H1 (cell line): ENCODE measurements around the gene CEP104. TPM values are rescaled to one million over a fixed set of nuclear protein-coding genes. Genes with fewer than 3 reads are reported as not detected.

Experiments used
- CTCF ChIA-PET: fragments of 300-600 bp; sonication (Branson Sonifier 250); formaldehyde crosslinking; loops from one replicate; lab custom pipeline; 2021; ENCODE audit not compliant: partially characterized antibody; lab: Charles Lee
- POLR2A ChIA-PET: fragments of 300-600 bp; sonication (Branson Sonifier 250); formaldehyde crosslinking; loops from one replicate; lab custom pipeline; 2021; ENCODE audit warnings: inconsistent platforms; ENCODE audit not compliant: partially characterized antibody; lab: Charles Lee
- DNase-seq, 2 experiments: peaks; one replicate each; pipeline versions ENCODE4 v3.0.0 to v3.0.0-alpha.2; 2010 to 2022; ENCODE audit warnings: low spot score in 2 of 2, low read depth in 1 of 2, mixed read lengths in 1 of 2
- FAIRE-seq: peaks from 2 replicates; lab custom pipeline; 2011; peaks lifted over from hg19 to GRCh38; lab: Jason Lieb, UNC
- H2AFZ ChIP-seq: 2 replicates; pipeline ENCODE4 v1.8.1; 2012; ENCODE audit warnings: low read length, inconsistent platforms
- H2AK5ac ChIP-seq: 2 replicates; pipeline ENCODE4 v1.6.1; 2013; ENCODE audit warnings: low read depth, low read length
- H2BK120ac ChIP-seq: replicated peaks from 2 replicates; pipeline ENCODE3; 2013; ENCODE audit warnings: low read depth, low read length, inconsistent platforms
- H2BK12ac ChIP-seq: 2 replicates; pipeline ENCODE4 v1.6.1; 2013; ENCODE audit warnings: low read depth, low read length
- H2BK15ac ChIP-seq: 2 replicates; pipeline ENCODE4 v1.6.1; 2013; ENCODE audit warnings: low read length
- H2BK20ac ChIP-seq: 2 replicates; pipeline ENCODE4 v1.6.1; 2013; ENCODE audit warnings: low read length
- H2BK5ac ChIP-seq: 2 replicates; pipeline ENCODE4 v1.6.1; 2013; ENCODE audit warnings: low read depth, low read length
- H3K14ac ChIP-seq: 2 replicates; pipeline ENCODE4 v1.6.1; 2013; ENCODE audit warnings: inconsistent platforms; ENCODE audit not compliant: insufficient read length
- H3K18ac ChIP-seq: 2 replicates; pipeline ENCODE4 v1.6.1; 2013; ENCODE audit warnings: low read length; ENCODE audit errors: extremely low read depth
- H3K23ac ChIP-seq: 2 replicates; pipeline ENCODE4 v1.6.1; 2013; ENCODE audit warnings: inconsistent platforms; ENCODE audit not compliant: insufficient read length
- H3K23me2 ChIP-seq: 2 replicates; pipeline ENCODE4 v1.6.1; 2013; ENCODE audit warnings: low read depth, low read length
- H3K27ac ChIP-seq: 2 replicates; pipeline ENCODE4 v1.6.1; 2011; ENCODE audit warnings: low read depth, low read length, inconsistent platforms
- H3K27me3 ChIP-seq, 4 experiments: replicated peaks in 1 of 4; 1 replicate in 1 of 4; 2 replicates in 3 of 4; pipeline versions ENCODE4 v1.6.1 to v1.8.1; 2011 to 2013; ENCODE audit warnings: low read length in 3 of 4, mild to moderate bottlenecking in 3 of 4, inconsistent platforms in 2 of 4, mixed read lengths in 2 of 4, moderate library complexity in 1 of 4; ENCODE audit not compliant: control insufficient read depth in 3 of 4, insufficient read depth in 3 of 4; ENCODE audit errors: extremely low read depth in 1 of 4
- H3K36me3 ChIP-seq, 4 experiments: 2 replicates each; pipeline versions ENCODE4 v1.6.1 to v1.8.1; 2011 to 2013; ENCODE audit warnings: mild to moderate bottlenecking in 4 of 4, low read length in 3 of 4, moderate library complexity in 2 of 4, control low read depth in 1 of 4, inconsistent platforms in 1 of 4; ENCODE audit not compliant: insufficient read depth in 4 of 4, control insufficient read depth in 2 of 4
- H3K4ac ChIP-seq: replicated peaks from 2 replicates; pipeline ENCODE3; 2013; ENCODE audit warnings: low read length, low read depth, mixed read lengths, inconsistent platforms; ENCODE audit not compliant: insufficient read length
- H3K4me1 ChIP-seq, 4 experiments: replicated peaks in 1 of 4; 1 replicate in 1 of 4; 2 replicates in 3 of 4; pipeline versions ENCODE4 v1.6.1 to v1.8.1; 2011 to 2013; ENCODE audit warnings: low read length in 3 of 4, inconsistent platforms in 2 of 4, mixed read lengths in 1 of 4; ENCODE audit not compliant: insufficient read depth in 4 of 4, control insufficient read depth in 3 of 4
- H3K4me2 ChIP-seq, 2 experiments: 2 replicates each; pipeline versions ENCODE4 v1.6.1 to v1.8.1; 2011 to 2013; ENCODE audit warnings: low read depth in 2 of 2, low read length in 2 of 2, control low read depth in 1 of 2, inconsistent platforms in 1 of 2, mild to moderate bottlenecking in 1 of 2; ENCODE audit not compliant: insufficient read depth in 1 of 2
- H3K4me3 ChIP-seq, 4 experiments: fragments of 200-600, 300-600 bp in 1 of 4; sonication (generic), shearing (Covaris generic), sonication (Bioruptor Twin) in 1 of 4; 2 replicates each; pipeline versions ENCODE4 v1.5.1 to v1.8.1; 2011 to 2016; ENCODE audit warnings: low read length in 4 of 4, low read depth in 3 of 4, control low read depth in 2 of 4, inconsistent platforms in 2 of 4, mild to moderate bottlenecking in 2 of 4, mixed read lengths in 1 of 4, moderate library complexity in 1 of 4; ENCODE audit not compliant: insufficient read depth in 2 of 4; ENCODE audit errors: extremely low read depth in 1 of 4
- H3K56ac ChIP-seq: replicated peaks from 2 replicates; pipeline ENCODE3; 2013; ENCODE audit warnings: low read depth, mild to moderate bottlenecking, mixed read lengths, low read length, inconsistent platforms; ENCODE audit not compliant: insufficient read length
- H3K79me1 ChIP-seq: 2 replicates; pipeline ENCODE4 v1.6.1; 2013; ENCODE audit warnings: low read depth, low read length, control low read depth
- H3K79me2 ChIP-seq, 2 experiments: 2 replicates each; pipeline versions ENCODE4 v1.6.1 to v1.8.1; 2012 to 2013; ENCODE audit warnings: low read length in 2 of 2, mild to moderate bottlenecking in 2 of 2, inconsistent platforms in 1 of 2; ENCODE audit not compliant: insufficient read depth in 2 of 2, control insufficient read depth in 1 of 2
- H3K9ac ChIP-seq, 4 experiments: replicated peaks in 1 of 4; 1 replicate in 1 of 4; 2 replicates in 3 of 4; pipeline versions ENCODE4 v1.6.1 to v1.8.1; 2011 to 2013; ENCODE audit warnings: low read depth in 3 of 4, low read length in 3 of 4, control low read depth in 2 of 4, mild to moderate bottlenecking in 2 of 4, moderate library complexity in 2 of 4, inconsistent platforms in 1 of 4; ENCODE audit errors: extremely low read depth in 1 of 4
- H3K9me3 ChIP-seq, 2 experiments: 2 replicates each; pipeline versions ENCODE4 v1.6.1 to v1.8.1; 2012 to 2013; ENCODE audit warnings: mild to moderate bottlenecking in 2 of 2, moderate library complexity in 2 of 2, control low read depth in 1 of 2, inconsistent platforms in 1 of 2, low read depth in 1 of 2, low read length in 1 of 2, mixed read lengths in 1 of 2; ENCODE audit not compliant: insufficient read depth in 2 of 2
- H4K20me1 ChIP-seq, 2 experiments: replicated peaks in 1 of 2; 2 replicates each; pipeline versions ENCODE3 to v1.8.1; 2011 to 2013; ENCODE audit warnings: inconsistent platforms in 2 of 2, low read length in 2 of 2, mild to moderate bottlenecking in 1 of 2; ENCODE audit not compliant: insufficient read depth in 2 of 2, control insufficient read depth in 1 of 2
- H4K5ac ChIP-seq: 2 replicates; pipeline ENCODE4 v1.6.1; 2013; ENCODE audit warnings: low read length, low read depth, mixed read lengths, inconsistent platforms; ENCODE audit not compliant: insufficient read length
- H4K8ac ChIP-seq: 2 replicates; pipeline ENCODE4 v1.8.0; 2013; ENCODE audit warnings: mild to moderate bottlenecking, moderate library complexity, low read length, inconsistent platforms; ENCODE audit not compliant: insufficient read depth; ENCODE audit errors: extremely low read depth
- H4K91ac ChIP-seq: replicated peaks from 2 replicates; pipeline ENCODE3; 2013; ENCODE audit warnings: low read length, mixed read lengths, inconsistent platforms; ENCODE audit not compliant: insufficient read length
- BACH1 ChIP-seq: IDR thresholded peaks from 2 replicates; pipeline ENCODE4 v1.6.1; 2012; ENCODE audit warnings: low read length, improper control_type of control experiment
- CBX5 ChIP-seq: fragments of 300-800, 300-1000 bp; sonication (generic); IDR thresholded peaks from 2 replicates; pipeline ENCODE4 v1.7.1; 2016; ENCODE audit warnings: antibody characterized with exemption, low read length, low read depth
- CHD2 ChIP-seq: IDR thresholded peaks from 2 replicates; pipeline ENCODE4 v1.6.1; 2012; ENCODE audit warnings: low read length, improper control_type of control experiment
- EZH2 ChIP-seq: fragments of 200-600 bp; sonication (generic); IDR thresholded peaks from 2 replicates; pipeline ENCODE4 v1.7.1; 2012; ENCODE audit warnings: low read depth, mild to moderate bottlenecking, moderate library complexity, low read length, inconsistent platforms; ENCODE audit not compliant: severe bottlenecking
- JUN ChIP-seq: IDR thresholded peaks from 2 replicates; pipeline ENCODE4 v1.6.1; 2011; ENCODE audit warnings: low read depth, mild to moderate bottlenecking, improper control_type of control experiment, low read length
- KDM4A ChIP-seq: IDR thresholded peaks from one replicate; pipeline ENCODE4 v1.7.1; 2012; ENCODE audit warnings: low read depth, mild to moderate bottlenecking, moderate library complexity, low read length, inconsistent platforms; ENCODE audit not compliant: severe bottlenecking
- MAX ChIP-seq: IDR thresholded peaks from 2 replicates; pipeline ENCODE4 v1.6.1; 2012; ENCODE audit warnings: inconsistent platforms
- POLR2AphosphoS5 ChIP-seq: IDR thresholded peaks from 2 replicates; pipeline ENCODE4 v1.6.1; 2011; ENCODE audit warnings: low read depth, low read length
- POU5F1 ChIP-seq: IDR thresholded peaks from 2 replicates; pipeline ENCODE4 v1.6.1; 2011; ENCODE audit warnings: low read depth, mild to moderate bottlenecking, low read length, moderate library complexity
- RFX5 ChIP-seq: IDR thresholded peaks from 2 replicates; pipeline ENCODE4 v1.6.1; 2011; ENCODE audit warnings: low read depth, low read length, improper control_type of control experiment, borderline replicate concordance
- SIRT6 ChIP-seq: IDR thresholded peaks from one replicate; pipeline ENCODE4 v1.7.1; 2012; ENCODE audit warnings: low read length, inconsistent platforms
- SIX5 ChIP-seq: IDR thresholded peaks from 2 replicates; pipeline ENCODE4 v1.6.1; 2011; ENCODE audit warnings: mild to moderate bottlenecking, low read depth, low read length
- SP2 ChIP-seq: IDR thresholded peaks from 2 replicates; pipeline ENCODE4 v1.6.1; 2012; ENCODE audit warnings: mild to moderate bottlenecking, low read length, inconsistent platforms
- SP4 ChIP-seq: IDR thresholded peaks from 2 replicates; pipeline ENCODE4 v1.6.1; 2012; ENCODE audit warnings: low read length, inconsistent platforms
- WGBS, 2 experiments: shearing (Covaris generic) in 1 of 2; methylation state at CpG; one replicate each; pipeline versions ENCODE4 v1.1.6 to v1.1.7; 2013 to 2015; ENCODE audit warnings: low lambda C conversion rate in 2 of 2, mixed read lengths in 2 of 2, inconsistent platforms in 1 of 2, low coverage in 1 of 2, missing lambda C conversion rate in 1 of 2; ENCODE audit not compliant: insufficient replicate concordance in 2 of 2, insufficient coverage in 1 of 2, insufficient read length in 1 of 2; ENCODE audit errors: extremely low coverage in 1 of 2, missing lambda C conversion rate in 1 of 2; 5-methylcytosine and 5-hydroxymethylcytosine counted together
- polyA plus RNA-seq, 7 experiments: library from polyadenylated mRNA; depleted of rRNA in 3 of 7; stranded (reverse) in 5 of 7; unstranded in 2 of 7; fragments of >200 nt in 5 of 7; fragments of 200-250 nt in 2 of 7; gene quantifications; 1 replicate in 5 of 7; 2 replicates in 1 of 7; 4 replicates in 1 of 7; pipeline versions ENCODE4 v1.2.1 to v1.2.3, GENCODE V29; 2011 to 2013; ENCODE audit warnings: missing spikeins in 2 of 7, mixed read lengths in 2 of 7
- total RNA-seq: library from RNA; stranded (reverse); fragmentation: NEBNext Ultra II Directional; extraction: Animal tissue kit (Norgen Biotek cat#: 25700); gene quantifications from 2 replicates; pipeline ENCODE4 v1.2.1, GENCODE V29; 2021

The CEP104 gene
- total and polyA plus RNA-seq, 2 of the 8 experiments (the other 6 are each of a cell fraction or from before 2014, with no cell fraction given), result 8.0 to 43.9 TPM

- FAIRE-seq, result no peak
- WGBS, 2 experiments, result 84% methylated on average over 14 of the region's 15 CpGs; no CpG with 5 or more reads in 1 of the 2 experiments
- TF ChIP-seq POLR2AphosphoS5, result no peak
- no peak for TF ChIP-seq BACH1
- TF ChIP-seq SP4, result no peak
- no peak for TF ChIP-seq RFX5
- TF ChIP-seq EZH2, result no peak
- TF ChIP-seq SIX5, result no peak
- no peak for TF ChIP-seq JUN
- TF ChIP-seq SIRT6, result no peak
- no peak for TF ChIP-seq CHD2
- no peak for TF ChIP-seq SP2
- TF ChIP-seq CBX5, result no peak
- no peak for TF ChIP-seq KDM4A
- TF ChIP-seq POU5F1, result no peak
- TF ChIP-seq MAX, result no peak
Measured at GRCh38 chr1:3762151-3762872, 94.7 kb downstream of the CEP104 start.

More at GRCh38 chr1:3762151-3762872, 94.7 kb downstream of the CEP104 start:
- Histone ChIP-seq H3K79me1 (no peaks in the 10 kb centered on the region), H2BK12ac (no peak overlapping the region), H2BK20ac (no peak overlapping the region), H2AK5ac (no peak overlapping the region), H2BK15ac (no peak overlapping the region), H3K14ac (no peak overlapping the region), H3K27ac (no peak overlapping the region), H2AFZ (no peak overlapping the region), H3K27me3 (peaks cover 0 to 2% (median 0%) of the 10 kb centered on the region in 4 experiments; a peak in 2 of 7 replicates), H3K23me2 (no peaks in the 10 kb centered on the region), H3K23ac (no peak overlapping the region), H4K20me1 (no peaks in the 10 kb centered on the region), H3K56ac (no peak overlapping the region), H3K4me1 (no peaks in the 10 kb centered on the region), H3K18ac (no peak overlapping the region), H4K8ac (no peak overlapping the region; the same call in 1 of the 2 replicates), H3K79me2 (no peaks in the 10 kb centered on the region), H2BK120ac (no peak overlapping the region), H4K5ac (no peak overlapping the region), H3K4ac (peak overlapping the region; percentile 38), H3K4me3 (no peak overlapping the region), H4K91ac (no peak overlapping the region), H3K36me3 (no peaks in the 10 kb centered on the region), H3K9ac (no peak overlapping the region), H2BK5ac (no peak overlapping the region), H3K4me2 (no peak overlapping the region), H3K9me3 (peaks cover 3 to 5% of the 10 kb centered on the region in 2 experiments; a peak in 1 of 4 replicates)
- no peak for DNase-seq
- ChIA-PET CTCF (interaction anchor here (1.4 to 4.2 kb wide), 3 partner anchors 11 to 38 kb away, joined by 3 to 15 read pairs (median 5); no protein-coding TSS in a partner anchor), POLR2A (interaction anchor here (2.9 kb wide), 1 partner anchor 9 kb away, joined by 10 read pairs; no protein-coding TSS in a partner anchor)
